H1 (cell line): ENCODE results near the gene ZNF423. TPM values are rescaled to one million over a fixed set of nuclear protein-coding genes. Genes with fewer than 3 reads are reported as not detected.

Experiments used
- CTCF ChIA-PET: fragments of 300-600 bp; sonication (Branson Sonifier 250); formaldehyde crosslinking; loops from one replicate; lab custom pipeline; 2021; ENCODE audit not compliant: partially characterized antibody; lab: Charles Lee
- POLR2A ChIA-PET: fragments of 300-600 bp; sonication (Branson Sonifier 250); formaldehyde crosslinking; loops from one replicate; lab custom pipeline; 2021; ENCODE audit warnings: inconsistent platforms; ENCODE audit not compliant: partially characterized antibody; lab: Charles Lee
- DNase-seq, 2 experiments: peaks; one replicate each; pipeline versions ENCODE4 v3.0.0 to v3.0.0-alpha.2; 2010 to 2022; ENCODE audit warnings: low spot score in 2 of 2, low read depth in 1 of 2, mixed read lengths in 1 of 2
- FAIRE-seq: peaks from 2 replicates; lab custom pipeline; 2011; peaks lifted over from hg19 to GRCh38; lab: Jason Lieb, UNC
- H2AFZ ChIP-seq: 2 replicates; pipeline ENCODE4 v1.8.1; 2012; ENCODE audit warnings: low read length, inconsistent platforms
- H2AK5ac ChIP-seq: 2 replicates; pipeline ENCODE4 v1.6.1; 2013; ENCODE audit warnings: low read depth, low read length
- H2BK120ac ChIP-seq: replicated peaks from 2 replicates; pipeline ENCODE3; 2013; ENCODE audit warnings: low read depth, low read length, inconsistent platforms
- H2BK12ac ChIP-seq: 2 replicates; pipeline ENCODE4 v1.6.1; 2013; ENCODE audit warnings: low read depth, low read length
- H2BK15ac ChIP-seq: 2 replicates; pipeline ENCODE4 v1.6.1; 2013; ENCODE audit warnings: low read length
- H2BK20ac ChIP-seq: 2 replicates; pipeline ENCODE4 v1.6.1; 2013; ENCODE audit warnings: low read length
- H2BK5ac ChIP-seq: 2 replicates; pipeline ENCODE4 v1.6.1; 2013; ENCODE audit warnings: low read depth, low read length
- H3K14ac ChIP-seq: 2 replicates; pipeline ENCODE4 v1.6.1; 2013; ENCODE audit warnings: inconsistent platforms; ENCODE audit not compliant: insufficient read length
- H3K18ac ChIP-seq: 2 replicates; pipeline ENCODE4 v1.6.1; 2013; ENCODE audit warnings: low read length; ENCODE audit errors: extremely low read depth
- H3K23ac ChIP-seq: 2 replicates; pipeline ENCODE4 v1.6.1; 2013; ENCODE audit warnings: inconsistent platforms; ENCODE audit not compliant: insufficient read length
- H3K23me2 ChIP-seq: 2 replicates; pipeline ENCODE4 v1.6.1; 2013; ENCODE audit warnings: low read depth, low read length
- H3K27ac ChIP-seq: 2 replicates; pipeline ENCODE4 v1.6.1; 2011; ENCODE audit warnings: low read depth, low read length, inconsistent platforms
- H3K27me3 ChIP-seq, 4 experiments: replicated peaks in 1 of 4; 1 replicate in 1 of 4; 2 replicates in 3 of 4; pipeline versions ENCODE4 v1.6.1 to v1.8.1; 2011 to 2013; ENCODE audit warnings: low read length in 3 of 4, mild to moderate bottlenecking in 3 of 4, inconsistent platforms in 2 of 4, mixed read lengths in 2 of 4, moderate library complexity in 1 of 4; ENCODE audit not compliant: control insufficient read depth in 3 of 4, insufficient read depth in 3 of 4; ENCODE audit errors: extremely low read depth in 1 of 4
- H3K36me3 ChIP-seq, 4 experiments: 2 replicates each; pipeline versions ENCODE4 v1.6.1 to v1.8.1; 2011 to 2013; ENCODE audit warnings: mild to moderate bottlenecking in 4 of 4, low read length in 3 of 4, moderate library complexity in 2 of 4, control low read depth in 1 of 4, inconsistent platforms in 1 of 4; ENCODE audit not compliant: insufficient read depth in 4 of 4, control insufficient read depth in 2 of 4
- H3K4ac ChIP-seq: replicated peaks from 2 replicates; pipeline ENCODE3; 2013; ENCODE audit warnings: low read length, low read depth, mixed read lengths, inconsistent platforms; ENCODE audit not compliant: insufficient read length
- H3K4me1 ChIP-seq, 4 experiments: replicated peaks in 1 of 4; 1 replicate in 1 of 4; 2 replicates in 3 of 4; pipeline versions ENCODE4 v1.6.1 to v1.8.1; 2011 to 2013; ENCODE audit warnings: low read length in 3 of 4, inconsistent platforms in 2 of 4, mixed read lengths in 1 of 4; ENCODE audit not compliant: insufficient read depth in 4 of 4, control insufficient read depth in 3 of 4
- H3K4me2 ChIP-seq, 2 experiments: 2 replicates each; pipeline versions ENCODE4 v1.6.1 to v1.8.1; 2011 to 2013; ENCODE audit warnings: low read depth in 2 of 2, low read length in 2 of 2, control low read depth in 1 of 2, inconsistent platforms in 1 of 2, mild to moderate bottlenecking in 1 of 2; ENCODE audit not compliant: insufficient read depth in 1 of 2
- H3K4me3 ChIP-seq, 4 experiments: fragments of 200-600, 300-600 bp in 1 of 4; sonication (generic), shearing (Covaris generic), sonication (Bioruptor Twin) in 1 of 4; 2 replicates each; pipeline versions ENCODE4 v1.5.1 to v1.8.1; 2011 to 2016; ENCODE audit warnings: low read length in 4 of 4, low read depth in 3 of 4, control low read depth in 2 of 4, inconsistent platforms in 2 of 4, mild to moderate bottlenecking in 2 of 4, mixed read lengths in 1 of 4, moderate library complexity in 1 of 4; ENCODE audit not compliant: insufficient read depth in 2 of 4; ENCODE audit errors: extremely low read depth in 1 of 4
- H3K56ac ChIP-seq: replicated peaks from 2 replicates; pipeline ENCODE3; 2013; ENCODE audit warnings: low read depth, mild to moderate bottlenecking, mixed read lengths, low read length, inconsistent platforms; ENCODE audit not compliant: insufficient read length
- H3K79me1 ChIP-seq: 2 replicates; pipeline ENCODE4 v1.6.1; 2013; ENCODE audit warnings: low read depth, low read length, control low read depth
- H3K79me2 ChIP-seq, 2 experiments: 2 replicates each; pipeline versions ENCODE4 v1.6.1 to v1.8.1; 2012 to 2013; ENCODE audit warnings: low read length in 2 of 2, mild to moderate bottlenecking in 2 of 2, inconsistent platforms in 1 of 2; ENCODE audit not compliant: insufficient read depth in 2 of 2, control insufficient read depth in 1 of 2
- H3K9ac ChIP-seq, 4 experiments: replicated peaks in 1 of 4; 1 replicate in 1 of 4; 2 replicates in 3 of 4; pipeline versions ENCODE4 v1.6.1 to v1.8.1; 2011 to 2013; ENCODE audit warnings: low read depth in 3 of 4, low read length in 3 of 4, control low read depth in 2 of 4, mild to moderate bottlenecking in 2 of 4, moderate library complexity in 2 of 4, inconsistent platforms in 1 of 4; ENCODE audit errors: extremely low read depth in 1 of 4
- H3K9me3 ChIP-seq, 2 experiments: 2 replicates each; pipeline versions ENCODE4 v1.6.1 to v1.8.1; 2012 to 2013; ENCODE audit warnings: mild to moderate bottlenecking in 2 of 2, moderate library complexity in 2 of 2, control low read depth in 1 of 2, inconsistent platforms in 1 of 2, low read depth in 1 of 2, low read length in 1 of 2, mixed read lengths in 1 of 2; ENCODE audit not compliant: insufficient read depth in 2 of 2
- H4K20me1 ChIP-seq, 2 experiments: replicated peaks in 1 of 2; 2 replicates each; pipeline versions ENCODE3 to v1.8.1; 2011 to 2013; ENCODE audit warnings: inconsistent platforms in 2 of 2, low read length in 2 of 2, mild to moderate bottlenecking in 1 of 2; ENCODE audit not compliant: insufficient read depth in 2 of 2, control insufficient read depth in 1 of 2
- H4K5ac ChIP-seq: 2 replicates; pipeline ENCODE4 v1.6.1; 2013; ENCODE audit warnings: low read length, low read depth, mixed read lengths, inconsistent platforms; ENCODE audit not compliant: insufficient read length
- H4K8ac ChIP-seq: 2 replicates; pipeline ENCODE4 v1.8.0; 2013; ENCODE audit warnings: mild to moderate bottlenecking, moderate library complexity, low read length, inconsistent platforms; ENCODE audit not compliant: insufficient read depth; ENCODE audit errors: extremely low read depth
- H4K91ac ChIP-seq: replicated peaks from 2 replicates; pipeline ENCODE3; 2013; ENCODE audit warnings: low read length, mixed read lengths, inconsistent platforms; ENCODE audit not compliant: insufficient read length
- KDM1A ChIP-seq: fragments of 200-600, 300-600 bp; sonication (generic); IDR thresholded peaks from 2 replicates; pipeline ENCODE4 v1.7.1; 2016; ENCODE audit warnings: mild to moderate bottlenecking, low read length, borderline replicate concordance
- NANOG ChIP-seq: IDR thresholded peaks from 2 replicates; pipeline ENCODE4 v1.6.1; 2011; ENCODE audit warnings: low read length, low read depth, mild to moderate bottlenecking, inconsistent platforms; ENCODE audit not compliant: insufficient read depth, poor library complexity, severe bottlenecking
- SAP30 ChIP-seq: fragments of 300-600 bp; sonication (generic); IDR thresholded peaks from 2 replicates; pipeline ENCODE4 v1.7.1; 2012; ENCODE audit warnings: low read length, moderate library complexity, mild to moderate bottlenecking, inconsistent platforms; ENCODE audit not compliant: insufficient read depth, insufficient replicate concordance
- SIRT6 ChIP-seq: IDR thresholded peaks from one replicate; pipeline ENCODE4 v1.7.1; 2012; ENCODE audit warnings: low read length, inconsistent platforms
- TAF1 ChIP-seq: IDR thresholded peaks from 2 replicates; pipeline ENCODE4 v1.6.1; 2011; ENCODE audit warnings: mild to moderate bottlenecking, low read depth, low read length
- WGBS, 2 experiments: shearing (Covaris generic) in 1 of 2; methylation state at CpG; one replicate each; pipeline versions ENCODE4 v1.1.6 to v1.1.7; 2013 to 2015; ENCODE audit warnings: low lambda C conversion rate in 2 of 2, mixed read lengths in 2 of 2, inconsistent platforms in 1 of 2, low coverage in 1 of 2, missing lambda C conversion rate in 1 of 2; ENCODE audit not compliant: insufficient replicate concordance in 2 of 2, insufficient coverage in 1 of 2, insufficient read length in 1 of 2; ENCODE audit errors: extremely low coverage in 1 of 2, missing lambda C conversion rate in 1 of 2; 5-methylcytosine and 5-hydroxymethylcytosine counted together
- polyA plus RNA-seq, 7 experiments: library from polyadenylated mRNA; depleted of rRNA in 3 of 7; stranded (reverse) in 5 of 7; unstranded in 2 of 7; fragments of >200 nt in 5 of 7; fragments of 200-250 nt in 2 of 7; gene quantifications; 1 replicate in 5 of 7; 2 replicates in 1 of 7; 4 replicates in 1 of 7; pipeline versions ENCODE4 v1.2.1 to v1.2.3, GENCODE V29; 2011 to 2013; ENCODE audit warnings: missing spikeins in 2 of 7, mixed read lengths in 2 of 7
- total RNA-seq: library from RNA; stranded (reverse); fragmentation: NEBNext Ultra II Directional; extraction: Animal tissue kit (Norgen Biotek cat#: 25700); gene quantifications from 2 replicates; pipeline ENCODE4 v1.2.1, GENCODE V29; 2021

ZNF423 gene
- total and polyA plus RNA-seq, 2 of the 8 experiments (the other 6 are each of a cell fraction or from before 2014, with no cell fraction given) = 38.2 to 52.3 TPM

DNA sequence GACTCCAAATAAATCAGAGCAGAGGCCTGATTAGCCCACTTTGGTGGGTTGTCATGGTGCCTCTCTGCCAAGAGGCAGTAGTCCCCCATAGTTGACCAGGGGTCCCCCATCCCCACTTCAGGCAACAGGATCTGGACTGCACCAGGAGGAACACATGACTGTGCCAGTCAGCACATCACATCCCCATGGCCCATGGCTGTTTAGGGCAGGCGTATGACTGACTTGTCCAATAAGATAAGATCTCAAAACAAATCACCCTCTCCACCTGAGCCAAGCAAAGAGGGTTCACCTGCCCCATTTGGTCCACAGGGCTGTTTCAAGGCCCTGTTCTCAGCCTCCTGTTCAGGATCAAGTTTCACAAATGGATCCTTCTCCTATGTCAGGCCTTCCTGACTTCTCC, 389.0 kb downstream of the ZNF423 start:
- no peak overlapping the region for H3K23ac ChIP-seq
- no peak overlapping the region for H2BK5ac ChIP-seq
- no peak overlapping the region for H3K18ac ChIP-seq
- no peak overlapping the region for H3K4ac ChIP-seq
- H3K27ac ChIP-seq = no peak overlapping the region
- no peak overlapping the region for H3K14ac ChIP-seq
- WGBS, 2 experiments = 82% methylated on average over 1 of the region's 1 CpG; no CpG with 5 or more reads in 1 of the 2 experiments
- H3K4me2 ChIP-seq = no peak overlapping the region
- H2BK20ac ChIP-seq = no peak overlapping the region
- no peaks in the 10 kb centered on the region for H3K9me3 ChIP-seq
- no peak overlapping the region for H2BK12ac ChIP-seq
- H3K79me2 ChIP-seq = no peaks in the 10 kb centered on the region
- ChIA-PET POLR2A (no interaction called here), CTCF (interaction anchor here (1.3 to 2.4 kb wide), 5 partner anchors 7 to 126 kb away, joined by 4 to 20 read pairs (median 8); no protein-coding TSS in a partner anchor)
- no peaks in the 10 kb centered on the region for H3K36me3 ChIP-seq
- H4K5ac ChIP-seq = no peak overlapping the region
- no peak overlapping the region for H3K56ac ChIP-seq
- no peak overlapping the region for H3K4me3 ChIP-seq
- no peaks in the 10 kb centered on the region for H3K79me1 ChIP-seq
- DNase-seq = peak in 1 of 2 experiments; percentile 26
- TF ChIP-seq NANOG (no peak), TAF1 (no peak), SAP30 (no peak), KDM1A (no peak), SIRT6 (no peak)
- no peak for FAIRE-seq
- H4K91ac ChIP-seq = no peak overlapping the region
- H3K9ac ChIP-seq = no peak overlapping the region
- H4K8ac ChIP-seq = no peak overlapping the region
- no peaks in the 10 kb centered on the region for H4K20me1 ChIP-seq
- H2AK5ac ChIP-seq = no peak overlapping the region
- no peak overlapping the region for H2AFZ ChIP-seq
- peaks cover 0 to 15% (median 12%) of the 10 kb centered on the region in 4 experiments; a peak in 6 of 7 replicates for H3K27me3 ChIP-seq
- H2BK120ac ChIP-seq = no peak overlapping the region
- H3K4me1 ChIP-seq = peaks cover 0 to 3% (median 1%) of the 10 kb centered on the region in 4 experiments; a peak in 3 of 7 replicates
- H3K23me2 ChIP-seq = peaks cover 5% of the 10 kb centered on the region; the same call in 1 of the 2 replicates
- no peak overlapping the region for H2BK15ac ChIP-seq
